ENCODE measurements around the gene ZNF628.

DNA sequence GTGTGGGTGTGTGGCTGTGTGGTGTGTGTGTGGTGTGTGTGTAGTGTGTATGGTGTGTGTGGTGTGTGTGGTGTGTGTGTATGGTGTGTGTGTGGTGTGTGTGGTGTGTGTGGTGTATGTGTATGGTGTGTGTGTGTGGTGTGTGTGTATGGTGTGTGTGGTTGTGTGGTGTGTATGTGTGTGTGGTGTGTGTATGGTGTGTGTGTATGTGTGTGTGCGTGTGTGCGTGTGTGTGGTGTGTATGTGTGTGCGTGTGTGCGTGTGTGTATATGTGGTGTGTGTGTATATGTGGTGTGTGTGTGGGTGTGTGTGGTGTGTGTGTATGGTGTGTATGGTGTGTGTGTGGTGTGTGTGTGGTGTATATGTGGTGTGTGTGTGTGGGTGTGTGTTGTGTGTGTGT, 41.4 kb upstream of the ZNF628 start:
- no peak for TF ChIP-seq EZH2 (IDR thresholded peaks at IDR 0.05; ENCODE audit: borderline replicate concordance, low read length)
- TF ChIP-seq CTCF (conservative IDR thresholded peaks at IDR 0.05 in 1 of 2, IDR thresholded peaks at IDR 0.05 in 1 of 2; ENCODE audit: extremely low read depth in 1 of 2, insufficient read depth in 1 of 2, low read depth in 1 of 2, low read length in 2 of 2), result no peak
